RWPE2 (cell line): Measurements from ENCODE around the gene LIN37.

ENCODE experiments used
- ATAC-seq: fragments of 200-7000 bp; cut with Tn5 transposase; 3 replicates; pipeline ENCODE4 v1.9.1; 2021; ENCODE audit warnings: low read depth
- DNase-seq: peaks from one replicate; pipeline ENCODE4 v3.0.0-alpha.2; 2020; ENCODE audit warnings: low spot score
- H3K27ac ChIP-seq: fragments of 450-650 bp; 2 replicates; pipeline ENCODE4 v1.5.1; 2017; ENCODE audit warnings: mild to moderate bottlenecking; ENCODE audit not compliant: poor library complexity, severe bottlenecking
- H3K27me3 ChIP-seq: fragments of 250-450 bp; sonication (Bioruptor Pico); 2 replicates; pipeline ENCODE4 v1.5.1; 2021; ENCODE audit warnings: mild to moderate bottlenecking, moderate library complexity; ENCODE audit not compliant: insufficient read depth, poor library complexity, severe bottlenecking
- H3K36me3 ChIP-seq: fragments of 250-450 bp; sonication (Bioruptor Pico); 2 replicates; pipeline ENCODE4 v1.5.1; 2020; ENCODE audit warnings: low read depth, mild to moderate bottlenecking, moderate library complexity
- H3K4me1 ChIP-seq: fragments of 250-450 bp; sonication (Bioruptor Pico); 2 replicates; pipeline ENCODE4 v1.5.1; 2021; ENCODE audit warnings: mild to moderate bottlenecking, moderate library complexity; ENCODE audit not compliant: insufficient read depth, poor library complexity, severe bottlenecking
- H3K4me3 ChIP-seq: fragments of 250-450 bp; sonication (Bioruptor Pico); 2 replicates; pipeline ENCODE4 v1.5.1; 2021; ENCODE audit warnings: mild to moderate bottlenecking, moderate library complexity; ENCODE audit not compliant: severe bottlenecking
- H3K9me3 ChIP-seq: fragments of 250-450 bp; sonication (Bioruptor Pico); 2 replicates; pipeline ENCODE4 v1.5.1; 2021; ENCODE audit warnings: mild to moderate bottlenecking, moderate library complexity; ENCODE audit not compliant: severe bottlenecking
- CTCF ChIP-seq: fragments of 450-650 bp; IDR thresholded peaks from one replicate; pipeline ENCODE4 v1.5.1; 2017; ENCODE audit warnings: mild to moderate bottlenecking, moderate library complexity; ENCODE audit not compliant: poor library complexity, severe bottlenecking

The LIN37 gene

GRCh38 chr19:35734889-35735288 lies 13.5 kb upstream of the LIN37 start:
- TF ChIP-seq CTCF = no peak
- H3K27ac ChIP-seq = no peak overlapping the region
- ATAC-seq (no peak), DNase-seq (no peak)
- H3K4me3 ChIP-seq = no peak overlapping the region
- H3K27me3 ChIP-seq = no peaks in the 10 kb centered on the region
- H3K36me3 ChIP-seq = peaks cover 80% of the 10 kb centered on the region
- no peaks in the 10 kb centered on the region for H3K4me1 ChIP-seq
- no peaks in the 10 kb centered on the region for H3K9me3 ChIP-seq

DNA sequence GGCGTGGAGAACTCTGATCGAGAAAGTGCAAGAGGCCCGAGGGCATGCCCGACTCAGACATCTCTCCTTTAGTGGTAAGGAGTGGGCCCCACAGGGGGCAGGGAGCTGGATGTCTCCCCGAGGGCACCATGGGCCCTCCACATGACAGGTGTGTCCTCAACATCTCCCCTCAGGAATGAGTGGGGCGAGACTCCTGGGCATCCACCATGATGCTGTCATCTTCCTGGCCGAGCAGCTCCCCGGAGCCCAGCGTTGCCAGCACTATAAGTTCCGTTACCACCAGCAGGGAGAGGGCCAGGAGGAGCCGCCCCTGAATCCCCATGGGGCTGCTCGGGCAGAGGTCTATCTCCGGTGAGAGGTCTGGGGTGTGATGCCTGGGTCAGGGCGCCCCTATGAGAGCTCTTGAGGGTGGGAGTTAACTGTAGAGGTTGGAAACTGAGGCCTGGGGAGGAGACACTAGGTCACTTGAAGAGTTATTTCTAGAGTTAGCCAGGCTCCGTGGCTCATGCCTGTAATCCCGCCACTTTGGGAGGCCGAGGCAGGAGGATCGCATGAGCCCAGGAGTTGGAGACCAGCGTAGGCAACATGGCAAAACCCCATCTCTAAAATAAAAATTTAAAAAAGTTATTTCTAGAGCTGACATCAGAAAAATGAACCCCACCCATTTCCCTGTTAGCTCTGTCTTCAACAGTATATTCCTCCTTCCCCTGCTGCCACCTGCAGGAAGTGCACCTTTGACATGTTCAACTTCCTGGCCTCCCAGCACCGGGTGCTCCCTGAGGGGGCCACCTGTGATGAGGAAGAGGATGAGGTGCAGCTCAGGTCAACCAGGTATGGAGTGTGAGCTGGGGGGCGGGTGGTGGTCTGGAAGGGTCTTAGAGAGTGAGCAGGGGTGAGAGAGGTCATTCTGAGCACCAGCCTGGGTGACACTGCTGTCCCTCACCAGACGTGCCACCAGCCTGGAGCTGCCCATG lies 11.2 kb upstream of the LIN37 start:
- H3K36me3 ChIP-seq = peaks cover 56% of the 10 kb centered on the region
- DNase-seq = no peak

DNA sequence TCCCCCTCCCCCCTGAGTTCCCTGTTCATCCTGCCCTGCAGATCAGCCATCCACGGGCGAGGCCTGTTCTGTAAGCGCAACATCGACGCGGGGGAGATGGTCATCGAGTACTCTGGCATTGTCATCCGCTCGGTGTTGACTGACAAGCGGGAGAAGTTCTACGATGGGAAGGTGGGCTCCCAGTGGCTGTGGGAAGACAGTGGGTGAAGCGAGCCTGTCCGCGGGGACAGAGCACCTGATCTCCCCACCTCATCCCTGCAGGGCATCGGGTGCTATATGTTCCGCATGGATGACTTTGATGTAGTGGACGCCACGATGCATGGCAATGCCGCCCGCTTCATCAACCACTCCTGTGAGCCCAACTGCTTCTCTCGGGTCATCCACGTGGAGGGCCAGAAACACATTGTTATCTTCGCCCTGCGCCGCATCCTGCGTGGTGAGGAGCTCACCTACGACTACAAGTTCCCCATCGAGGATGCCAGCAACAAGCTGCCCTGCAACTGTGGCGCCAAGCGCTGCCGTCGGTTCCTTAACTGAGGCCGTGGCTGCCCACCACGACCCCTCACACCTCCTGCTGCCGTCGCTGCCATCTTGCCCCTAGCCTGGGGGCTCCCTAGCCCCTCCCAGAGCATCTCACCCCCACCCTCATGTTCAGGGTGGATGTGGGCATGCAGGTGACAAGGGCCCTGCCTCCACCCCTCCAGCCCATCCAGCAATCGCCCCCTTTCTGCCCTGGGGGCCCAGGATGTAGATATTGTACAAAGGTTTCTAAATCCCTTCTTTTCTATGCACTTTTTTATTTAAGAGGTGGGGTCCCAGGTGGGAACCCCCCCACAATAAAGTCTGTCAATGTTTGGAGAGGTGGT lies 10.1 kb upstream of the LIN37 start:
- Histone ChIP-seq H3K4me3 (no peak overlapping the region), H3K27ac (no peak overlapping the region), H3K27me3 (no peaks in the 10 kb centered on the region), H3K36me3 (peaks cover 49% of the 10 kb centered on the region), H3K4me1 (no peaks in the 10 kb centered on the region), H3K9me3 (no peaks in the 10 kb centered on the region)
- no peak for TF ChIP-seq CTCF
- ATAC-seq (no peak), DNase-seq (no peak)

More for the DNA sequence above, 11.2 kb upstream of the LIN37 start:
- Histone ChIP-seq H3K27ac (no peak overlapping the region), H3K27me3 (no peaks in the 10 kb centered on the region), H3K9me3 (no peaks in the 10 kb centered on the region), H3K4me1 (no peaks in the 10 kb centered on the region), H3K4me3 (no peak overlapping the region)
- TF ChIP-seq CTCF = no peak
- ATAC-seq = no peak

GRCh38 chr19:35738887-35739229 lies 9.5 kb upstream of the LIN37 start:
- no peaks in the 10 kb centered on the region for H3K9me3 ChIP-seq
- no peaks in the 10 kb centered on the region for H3K4me1 ChIP-seq
- ATAC-seq (no peak), DNase-seq (no peak)
- H3K27me3 ChIP-seq = no peaks in the 10 kb centered on the region
- H3K36me3 ChIP-seq = peaks cover 44% of the 10 kb centered on the region
- no peak for TF ChIP-seq CTCF
- no peak overlapping the region for H3K4me3 ChIP-seq
- H3K27ac ChIP-seq = no peak overlapping the region
